Smooth muscle cell (in vitro differentiated cells): Measurements from ENCODE around the gene ZNF446. TPM values are rescaled to one million over a fixed set of nuclear protein-coding genes. Genes with fewer than 3 reads are reported as not detected.
A peak's percentile ranks its signal among the peaks of the same experiment; 100 is the strongest.

Source experiments
- DNase-seq: peaks from one replicate; lab custom pipeline; 2025; ENCODE audit not compliant: unreplicated experiment; lab: John Stamatoyannopoulos, UW
- H2AFZ ChIP-seq: fragments of 200-600 bp; sonication (generic); 2 replicates; pipeline ENCODE4 v1.6.0; 2016; ENCODE audit warnings: antibody characterized with exemption, low read depth, mild to moderate bottlenecking
- H3F3A ChIP-seq: fragments of 200-600 bp; sonication (generic); 2 replicates; pipeline ENCODE4 v1.6.0; 2017; ENCODE audit warnings: antibody characterized with exemption, low read depth
- H3K27ac ChIP-seq: fragments of 200-600 bp; sonication (generic); 2 replicates; pipeline ENCODE4 v1.5.1; 2016; ENCODE audit warnings: low read depth, mild to moderate bottlenecking
- H3K27me3 ChIP-seq: fragments of 200-600 bp; sonication (generic); 2 replicates; pipeline ENCODE4 v1.6.1; 2016; ENCODE audit warnings: low read depth, mild to moderate bottlenecking
- H3K36me3 ChIP-seq: fragments of 200-600 bp; sonication (generic); 2 replicates; pipeline ENCODE4 v1.5.1; 2016; ENCODE audit warnings: low read depth
- H3K4me1 ChIP-seq: fragments of 200-600 bp; sonication (generic); 2 replicates; pipeline ENCODE4 v1.5.1; 2016; ENCODE audit warnings: low read depth
- H3K4me2 ChIP-seq: fragments of 200-600 bp; sonication (generic); 2 replicates; pipeline ENCODE4 v1.6.0; 2016; ENCODE audit warnings: mild to moderate bottlenecking
- H3K4me3 ChIP-seq: fragments of 200-600 bp; sonication (generic); 2 replicates; pipeline ENCODE4 v1.5.1; 2016; ENCODE audit warnings: mild to moderate bottlenecking
- H3K79me2 ChIP-seq: fragments of 200-600 bp; sonication (generic); 2 replicates; pipeline ENCODE4 v1.6.0; 2016; ENCODE audit warnings: low read depth, mild to moderate bottlenecking
- H3K9ac ChIP-seq: fragments of 200-600 bp; sonication (generic); 2 replicates; pipeline ENCODE4 v1.6.0; 2016; ENCODE audit warnings: low read depth
- H3K9me3 ChIP-seq: fragments of 200-600 bp; sonication (generic); replicated peaks from 2 replicates; pipeline ENCODE4 v1.5.1; 2016; ENCODE audit warnings: low read depth
- H4K20me1 ChIP-seq: fragments of 200-600 bp; sonication (generic); 2 replicates; pipeline ENCODE4 v1.6.0; 2016; ENCODE audit warnings: low read depth
- CTCF ChIP-seq: fragments of 200-600 bp; sonication (generic); IDR thresholded peaks from 2 replicates; pipeline ENCODE4 v1.5.1; 2017; ENCODE audit warnings: borderline replicate concordance, mild to moderate bottlenecking, antibody characterized with exemption; ENCODE audit not compliant: insufficient read depth, poor library complexity, severe bottlenecking
- WGBS: methylation state at CpG from one replicate; pipeline ENCODE4 v1.1.7; 2016; ENCODE audit warnings: low lambda C conversion rate; 5-methylcytosine and 5-hydroxymethylcytosine counted together
- polyA plus RNA-seq: library from polyadenylated mRNA; unstranded; fragments of >200 nt; fragmentation: Nextera tagmentation; extraction: Ambion mirVana; gene quantifications from 2 replicates; pipeline ENCODE4 v1.2.1, GENCODE V29; 2016
- total RNA-seq: library from RNA; depleted of rRNA; stranded (reverse); fragments of >200 nt; gene quantifications from 2 replicates; pipeline ENCODE4 v1.2.3, GENCODE V29; 2014

The ZNF446 gene
- total and polyA plus RNA-seq, 2 experiments from 2014 or later, result 9.0 to 9.5 TPM

GRCh38 chr19:58518256-58519086, 42.3 kb downstream of the ZNF446 start:
- DNase-seq, result no peak
- 30% methylated on average over 22 of the region's 22 CpGs for WGBS
- Histone ChIP-seq H3K9ac (peak overlapping the region; percentile 85), H3K79me2 (peaks cover 46% of the 10 kb centered on the region), H3K36me3 (no peaks in the 10 kb centered on the region), H3K27me3 (no peaks in the 10 kb centered on the region), H3K4me2 (peak overlapping the region; percentile 90), H3K9me3 (no peaks in the 10 kb centered on the region), H3K4me1 (peaks cover 10% of the 10 kb centered on the region), H3K27ac (peak overlapping the region; percentile 82), H4K20me1 (peaks cover 4% of the 10 kb centered on the region), H3K4me3 (peak overlapping the region; percentile 65), H2AFZ (no peak overlapping the region), H3F3A (no peaks in the 10 kb centered on the region)
- no peak for TF ChIP-seq CTCF

GRCh38 chr19:58519087-58519354, 42.9 kb downstream of the ZNF446 start:
- Histone ChIP-seq H3K9me3 (no peaks in the 10 kb centered on the region), H3K36me3 (no peaks in the 10 kb centered on the region), H3F3A (no peaks in the 10 kb centered on the region), H3K9ac (peak overlapping the region; percentile 85), H2AFZ (peak overlapping the region; percentile 64), H3K4me1 (peaks cover 10% of the 10 kb centered on the region), H3K27ac (peak overlapping the region; percentile 82), H3K79me2 (peaks cover 46% of the 10 kb centered on the region), H3K27me3 (no peaks in the 10 kb centered on the region), H3K4me3 (peak overlapping the region; percentile 65), H4K20me1 (peaks cover 4% of the 10 kb centered on the region), H3K4me2 (peak overlapping the region; percentile 90)
- peak; percentile 52 for DNase-seq
- peak; percentile 54 for TF ChIP-seq CTCF
- under 1% methylated on average over 14 of the region's 14 CpGs for WGBS

GRCh38 chr19:58519355-58520256, 43.5 kb downstream of the ZNF446 start, which contains the start of gene ZBTB45:
Gene ZBTB45 (minus strand): TSS chr19:58519810. CDS start chr19:58517673, 2,137 bp downstream.
- H3K9ac ChIP-seq, result peak within 1 kb of the TSS; percentile 85
- H3K4me3 ChIP-seq, result peak within 1 kb of the TSS; percentile 65

More at GRCh38 chr19:58519355-58520256, 43.5 kb downstream of the ZNF446 start, which contains the start of gene ZBTB45:
- peak; percentile 96 for DNase-seq
- Histone ChIP-seq H3K27ac (peak within 1 kb of the TSS; percentile 82), H4K20me1 (peaks cover 4% of the 10 kb centered on the region), H3K4me2 (peak within 1 kb of the TSS; percentile 90), H3K36me3 (no peaks in the 10 kb centered on the region), H2AFZ (peak within 1 kb of the TSS; percentile 64), H3K9me3 (no peaks in the 10 kb centered on the region), H3K27me3 (no peaks in the 10 kb centered on the region), H3F3A (no peaks in the 10 kb centered on the region), H3K4me1 (peaks cover 10% of the 10 kb centered on the region), H3K79me2 (peaks cover 42% of the 10 kb centered on the region)
- TF ChIP-seq CTCF, result peak; percentile 97
- under 1% methylated on average over 58 of the region's 87 CpGs for WGBS
